Mammary epithelial cell (primary cell): ENCODE measurements around the gene TFF2.

Experiments used
- EZH2 ChIP-seq: IDR thresholded peaks from 2 replicates; pipeline ENCODE4 v1.6.1; 2012; ENCODE audit warnings: low read length, inconsistent platforms, borderline replicate concordance
- TF ChIP-seq, protein P1 (sequence below), 2 donors: IDR thresholded peaks in 1 of 2; conservative IDR thresholded peaks in 1 of 2; 2 replicates each; pipeline ENCODE4 v1.5.1; 2011 to 2012; ENCODE audit warnings: inconsistent platforms in 2 of 2, low read length in 2 of 2, mild to moderate bottlenecking in 2 of 2, control low read depth in 1 of 2, low read depth in 1 of 2; ENCODE audit not compliant: insufficient read depth in 1 of 2; ENCODE audit errors: extremely low read depth in 1 of 2

DNA sequence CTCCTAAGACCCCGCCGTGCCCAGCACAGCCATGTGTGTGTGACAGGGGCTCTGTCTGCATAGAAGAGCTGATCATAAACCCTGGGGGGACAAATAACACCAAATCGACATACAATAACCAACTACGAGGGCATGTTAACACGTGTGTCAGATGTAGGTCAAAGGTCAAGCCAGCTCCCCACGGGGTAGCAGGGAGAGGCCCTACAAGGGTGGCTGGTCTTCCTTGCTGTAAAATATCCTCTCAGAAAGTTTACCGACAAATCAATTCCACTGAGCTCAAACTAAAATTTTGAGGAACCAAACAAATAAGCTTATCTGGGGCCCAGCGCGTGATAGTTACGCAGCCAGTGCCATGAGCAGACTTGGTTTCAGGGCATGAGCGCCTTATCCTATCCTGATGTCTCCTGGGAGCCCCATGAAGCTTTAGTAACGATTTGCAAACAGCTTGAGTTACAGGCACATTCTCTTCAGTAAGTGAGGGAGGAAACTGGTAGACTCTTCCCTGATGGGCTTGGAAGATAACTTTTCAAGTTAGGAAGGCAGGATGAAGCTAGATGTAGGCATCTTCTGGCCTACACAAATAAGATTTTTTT is 47.7 kb upstream of the TFF2 start:
- TF ChIP-seq, protein P1, sequence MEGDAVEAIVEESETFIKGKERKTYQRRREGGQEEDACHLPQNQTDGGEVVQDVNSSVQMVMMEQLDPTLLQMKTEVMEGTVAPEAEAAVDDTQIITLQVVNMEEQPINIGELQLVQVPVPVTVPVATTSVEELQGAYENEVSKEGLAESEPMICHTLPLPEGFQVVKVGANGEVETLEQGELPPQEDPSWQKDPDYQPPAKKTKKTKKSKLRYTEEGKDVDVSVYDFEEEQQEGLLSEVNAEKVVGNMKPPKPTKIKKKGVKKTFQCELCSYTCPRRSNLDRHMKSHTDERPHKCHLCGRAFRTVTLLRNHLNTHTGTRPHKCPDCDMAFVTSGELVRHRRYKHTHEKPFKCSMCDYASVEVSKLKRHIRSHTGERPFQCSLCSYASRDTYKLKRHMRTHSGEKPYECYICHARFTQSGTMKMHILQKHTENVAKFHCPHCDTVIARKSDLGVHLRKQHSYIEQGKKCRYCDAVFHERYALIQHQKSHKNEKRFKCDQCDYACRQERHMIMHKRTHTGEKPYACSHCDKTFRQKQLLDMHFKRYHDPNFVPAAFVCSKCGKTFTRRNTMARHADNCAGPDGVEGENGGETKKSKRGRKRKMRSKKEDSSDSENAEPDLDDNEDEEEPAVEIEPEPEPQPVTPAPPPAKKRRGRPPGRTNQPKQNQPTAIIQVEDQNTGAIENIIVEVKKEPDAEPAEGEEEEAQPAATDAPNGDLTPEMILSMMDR (conservative IDR thresholded peaks at IDR 0.05 in 1 of 2, IDR thresholded peaks at IDR 0.05 in 1 of 2; ENCODE audit: extremely low read depth in 1 of 2, insufficient read depth in 1 of 2, low read depth in 1 of 2, low read length in 2 of 2), result no peak
- no peak for TF ChIP-seq EZH2
